ENCODE results near the gene RIN3. TPM values are rescaled to one million over a fixed set of nuclear protein-coding genes. Genes with fewer than 3 reads are reported as not detected.
A peak's percentile ranks its signal among the peaks of the same experiment; 100 is the strongest.

Gene RIN3
- polyA plus RNA-seq, 1 experiment: 8.2 TPM

DNA sequence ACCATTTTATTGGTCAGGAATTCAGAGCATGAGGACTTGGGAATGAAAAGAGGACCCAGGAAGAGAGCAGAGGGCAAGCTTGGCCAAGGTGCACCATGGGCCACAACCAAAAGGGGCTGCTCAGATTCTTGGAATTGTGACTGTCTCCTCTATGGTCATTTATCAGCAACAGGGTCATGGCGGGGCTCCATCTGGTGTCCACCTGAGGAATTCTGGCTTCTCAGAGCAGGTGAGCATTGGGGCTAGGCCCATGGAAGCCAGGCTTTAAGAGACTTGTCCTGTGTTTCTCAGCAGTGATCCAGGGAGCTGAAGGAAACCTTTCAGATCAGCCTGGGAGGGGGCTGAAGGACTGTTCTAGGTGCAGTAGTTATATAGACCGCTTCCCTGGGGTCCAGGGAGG lies 2.6 kb upstream of the RIN3 start:
- Histone ChIP-seq H3K27me3 (ENCODE audit: control insufficient read depth, insufficient read depth, low read length) (no peaks in the 10 kb centered on the region), H3K36me3 (ENCODE audit: control insufficient read depth, insufficient read depth, low read length) (no peaks in the 10 kb centered on the region), H3K4me3 (ENCODE audit: low read depth, low read length) (no peak overlapping the region)
- TF ChIP-seq, protein P1, sequence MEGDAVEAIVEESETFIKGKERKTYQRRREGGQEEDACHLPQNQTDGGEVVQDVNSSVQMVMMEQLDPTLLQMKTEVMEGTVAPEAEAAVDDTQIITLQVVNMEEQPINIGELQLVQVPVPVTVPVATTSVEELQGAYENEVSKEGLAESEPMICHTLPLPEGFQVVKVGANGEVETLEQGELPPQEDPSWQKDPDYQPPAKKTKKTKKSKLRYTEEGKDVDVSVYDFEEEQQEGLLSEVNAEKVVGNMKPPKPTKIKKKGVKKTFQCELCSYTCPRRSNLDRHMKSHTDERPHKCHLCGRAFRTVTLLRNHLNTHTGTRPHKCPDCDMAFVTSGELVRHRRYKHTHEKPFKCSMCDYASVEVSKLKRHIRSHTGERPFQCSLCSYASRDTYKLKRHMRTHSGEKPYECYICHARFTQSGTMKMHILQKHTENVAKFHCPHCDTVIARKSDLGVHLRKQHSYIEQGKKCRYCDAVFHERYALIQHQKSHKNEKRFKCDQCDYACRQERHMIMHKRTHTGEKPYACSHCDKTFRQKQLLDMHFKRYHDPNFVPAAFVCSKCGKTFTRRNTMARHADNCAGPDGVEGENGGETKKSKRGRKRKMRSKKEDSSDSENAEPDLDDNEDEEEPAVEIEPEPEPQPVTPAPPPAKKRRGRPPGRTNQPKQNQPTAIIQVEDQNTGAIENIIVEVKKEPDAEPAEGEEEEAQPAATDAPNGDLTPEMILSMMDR (IDR thresholded peaks at IDR 0.05; ENCODE audit: insufficient read depth, low read depth, low read length): no peak
- ChIA-PET POLR2A (no interaction called here), CTCF (interaction anchor here (0.8 kb wide), 1 partner anchor 9 kb away, joined by 3 read pairs; no protein-coding TSS in a partner anchor)
- DNase-seq (ENCODE audit: low read depth): no peak

DNA sequence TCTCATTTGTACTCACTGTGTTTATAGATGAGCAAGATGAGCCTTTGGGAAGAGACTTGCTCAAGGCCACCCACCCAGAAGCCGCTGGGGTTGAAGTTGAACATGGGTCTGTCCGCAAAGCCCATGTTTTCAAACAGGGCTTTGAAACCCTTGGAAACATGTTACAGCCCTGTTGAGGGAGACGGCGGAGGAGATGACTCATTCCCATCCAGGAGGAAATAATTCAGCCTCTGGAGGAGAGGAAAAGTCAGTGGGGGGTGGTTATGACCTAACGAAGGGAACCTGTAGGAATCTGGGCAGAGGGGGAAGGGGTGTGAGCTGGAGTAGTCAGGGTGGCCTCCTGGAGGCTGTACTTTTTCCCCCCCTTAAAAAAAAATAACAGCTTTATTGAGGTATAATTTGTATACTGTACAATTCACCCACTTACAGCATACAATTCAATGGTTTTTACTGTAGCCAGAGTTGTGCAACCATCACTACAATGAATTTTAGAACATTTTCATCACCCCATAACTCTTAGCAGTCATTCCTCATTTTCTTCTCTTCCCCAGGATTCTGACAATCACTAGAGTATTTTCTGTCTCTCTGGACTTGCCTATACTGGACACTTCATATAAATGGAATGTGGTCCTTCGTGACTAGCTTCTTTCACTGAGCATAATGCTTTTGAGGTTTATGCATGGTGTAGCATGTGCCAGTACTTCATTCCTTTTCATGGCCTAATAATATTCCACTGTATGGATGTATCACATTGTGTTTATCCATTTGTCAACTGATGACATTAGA lies 1.9 kb upstream of the RIN3 start:
- POLR2A ChIA-PET: no interaction called here
- TF ChIP-seq, protein P1 (IDR thresholded peaks at IDR 0.05; ENCODE audit: insufficient read depth, low read depth, low read length): no peak
- Histone ChIP-seq H3K36me3 (ENCODE audit: control insufficient read depth, insufficient read depth, low read length) (no peaks in the 10 kb centered on the region), H3K4me3 (ENCODE audit: low read depth, low read length) (no peak overlapping the region), H3K27me3 (ENCODE audit: control insufficient read depth, insufficient read depth, low read length) (no peaks in the 10 kb centered on the region)
- CTCF ChIA-PET: interaction anchor here (0.6 to 0.9 kb wide), 2 partner anchors 18 to 95 kb away, joined by 3 to 4 read pairs; no protein-coding TSS in a partner anchor
- peak; percentile 84 for DNase-seq (ENCODE audit: low read depth)

DNA sequence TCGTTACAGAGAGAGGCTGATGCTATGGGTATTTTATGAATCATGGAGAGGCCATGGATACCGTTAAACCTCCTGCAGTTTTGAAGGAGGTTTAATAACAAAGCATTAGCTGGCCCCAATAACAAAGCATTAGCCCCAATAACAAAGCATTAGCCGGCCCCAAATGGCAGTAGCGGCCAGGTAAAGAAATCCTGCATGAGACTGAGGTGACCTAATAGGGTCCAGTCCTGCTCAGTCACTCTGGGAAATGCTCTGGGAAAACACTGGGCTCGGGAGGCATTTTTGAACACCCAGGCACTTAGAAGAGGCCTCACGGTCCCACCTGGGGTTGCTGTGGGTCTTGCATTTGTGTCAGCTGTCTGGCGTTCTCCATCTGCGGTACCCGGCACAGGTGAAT lies 776 bp upstream of the RIN3 start:
- CTCF ChIA-PET: no interaction called here
- no peak for DNase-seq (ENCODE audit: low read depth)
- H3K4me3 ChIP-seq (ENCODE audit: low read depth, low read length): peak overlapping the region; percentile 79
- TF ChIP-seq, protein P1 (IDR thresholded peaks at IDR 0.05; ENCODE audit: insufficient read depth, low read depth, low read length): no peak
- POLR2A ChIA-PET: no interaction called here
- no peaks in the 10 kb centered on the region for H3K36me3 ChIP-seq (ENCODE audit: control insufficient read depth, insufficient read depth, low read length)
- H3K27me3 ChIP-seq (ENCODE audit: control insufficient read depth, insufficient read depth, low read length): no peaks in the 10 kb centered on the region

DNA sequence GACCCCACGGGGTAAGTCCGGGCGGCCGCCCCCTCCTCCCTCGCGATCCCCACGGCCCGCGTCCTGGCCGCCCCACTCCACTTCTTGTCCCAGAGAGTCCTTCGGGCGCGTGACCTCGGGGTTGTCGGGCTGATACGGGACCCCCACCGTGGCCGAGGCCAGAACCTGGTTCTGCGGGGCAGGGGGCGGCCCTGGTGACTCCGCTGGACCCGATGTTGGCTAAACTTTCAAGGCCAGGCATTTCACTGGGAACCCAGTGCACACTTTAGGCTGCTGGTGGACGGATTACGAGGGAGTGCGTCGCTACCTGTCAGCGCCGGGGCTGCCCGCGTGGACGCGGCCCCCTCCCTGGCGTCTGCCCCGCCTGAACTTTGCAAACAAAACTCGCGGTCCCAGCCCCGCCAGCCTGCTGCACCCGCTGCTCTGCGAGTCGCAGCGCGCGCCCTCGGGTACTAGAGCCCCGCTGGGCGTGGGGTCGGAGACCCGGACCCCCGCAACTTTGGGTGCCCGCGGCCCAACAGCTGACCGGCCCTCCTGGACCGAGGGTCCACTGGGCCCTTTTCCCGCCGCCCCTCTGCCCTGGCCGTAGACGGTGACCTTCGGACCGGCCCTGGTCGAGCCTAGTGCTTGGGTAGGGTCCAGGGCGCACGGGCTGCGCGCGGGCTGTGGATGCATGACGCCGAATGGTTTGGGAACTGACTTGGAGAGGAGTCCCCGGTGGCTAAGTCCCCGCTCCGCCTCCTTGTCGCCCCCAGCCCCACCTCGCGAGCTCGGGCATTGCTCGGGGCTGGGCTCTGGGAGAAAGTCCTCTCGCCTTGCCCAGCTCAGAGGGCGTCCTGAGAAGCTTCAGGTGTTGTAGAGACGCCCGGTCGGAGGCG lies 624 bp downstream of the RIN3 start:
- ChIA-PET CTCF (no interaction called here), POLR2A (interaction anchor here (0.7 kb wide), 1 partner anchor 26 kb away, joined by 3 read pairs; no protein-coding TSS in a partner anchor)
- Histone ChIP-seq H3K36me3 (ENCODE audit: control insufficient read depth, insufficient read depth, low read length) (no peaks in the 10 kb centered on the region), H3K27me3 (ENCODE audit: control insufficient read depth, insufficient read depth, low read length) (no peaks in the 10 kb centered on the region), H3K4me3 (ENCODE audit: low read depth, low read length) (peak overlapping the region; percentile 79)
- DNase-seq (ENCODE audit: low read depth): no peak
- TF ChIP-seq, protein P1 (IDR thresholded peaks at IDR 0.05; ENCODE audit: insufficient read depth, low read depth, low read length): no peak

All from BJ (cell line).